Measurements from ENCODE around the gene KIAA1210.
"Not testable (repeated sequence)": the region's sequence is repeated elsewhere in the genome, so short reads cannot be mapped to it uniquely, and the experiment has no call there.

Gene KIAA1210

GRCh38 chrX:119036107-119037029 is 91.2 kb downstream of the KIAA1210 start:
- DNase-seq (ENCODE audit: low spot score), result no peak

DNA sequence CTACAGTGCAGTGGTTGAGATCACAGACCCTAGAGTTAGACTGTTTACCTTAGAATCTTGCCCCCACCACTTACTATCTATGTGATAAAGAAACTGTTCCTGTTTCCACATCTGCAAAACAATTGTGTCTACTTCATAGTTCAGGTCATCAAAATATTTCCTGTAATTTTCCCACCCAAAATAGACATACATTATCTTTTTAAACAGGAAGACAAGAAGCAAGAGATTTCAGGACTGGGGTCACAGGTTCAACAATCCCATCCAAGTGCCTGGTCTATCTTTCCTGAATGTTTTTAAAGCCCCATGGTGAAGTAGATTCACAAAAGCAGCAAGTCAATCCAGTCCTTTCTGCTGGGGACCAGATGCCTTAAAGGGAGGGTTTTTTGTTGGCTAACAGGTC is 96.6 kb downstream of the KIAA1210 start:
- no peak for DNase-seq (ENCODE audit: low spot score)

GRCh38 chrX:119029656-119030055 is 98.0 kb downstream of the KIAA1210 start:
- DNase-seq (ENCODE audit: low spot score), result not testable (repeated sequence)

DNA sequence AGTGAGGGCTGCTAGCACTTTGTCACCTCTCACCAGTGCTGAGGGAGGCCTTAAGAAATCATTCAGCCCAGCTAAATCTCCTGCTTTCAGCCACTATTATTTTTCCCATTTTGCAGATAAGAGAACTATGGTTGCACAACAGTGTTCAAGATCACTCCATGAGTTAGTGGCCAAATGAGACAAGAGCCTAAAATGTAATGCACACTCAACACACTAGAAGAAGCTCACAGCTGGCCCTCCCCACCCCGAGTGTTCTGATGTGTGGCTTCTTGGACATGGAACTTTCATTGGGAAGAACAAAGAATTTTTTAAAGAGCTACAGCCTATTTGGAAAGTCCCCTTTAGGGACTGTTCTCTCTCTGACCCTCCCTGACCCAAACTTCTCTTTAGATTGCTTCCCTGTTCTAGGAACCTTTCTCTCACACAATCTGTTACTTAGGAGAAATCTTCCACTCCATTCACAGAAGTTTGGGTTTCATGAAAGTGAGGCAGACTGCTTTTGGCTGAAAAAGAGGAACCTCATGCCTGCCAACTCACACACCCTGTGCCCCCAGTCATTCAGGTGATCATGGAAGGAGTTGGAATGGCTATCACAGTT is 98.8 kb downstream of the KIAA1210 start:
- DNase-seq (ENCODE audit: low spot score), result no peak
